CD4-positive, alpha-beta memory T cell (primary cell): Measurements from ENCODE around the gene MVB12A. TPM values are rescaled to one million over a fixed set of nuclear protein-coding genes. Genes with fewer than 3 reads are reported as not detected.

ENCODE experiments used
- CTCF ChIA-PET: fragments of 350-600 bp; sonication (Branson Sonifier 250); formaldehyde crosslinking; loops from one replicate; lab custom pipeline; 2021; ENCODE audit warnings: inconsistent platforms; ENCODE audit not compliant: partially characterized antibody; lab: Charles Lee
- POLR2A ChIA-PET: fragments of 350-600 bp; sonication (Branson Sonifier 250); formaldehyde crosslinking; loops from one replicate; lab custom pipeline; 2021; ENCODE audit not compliant: partially characterized antibody; lab: Charles Lee
- DNase-seq, 5 donors: peaks; one replicate each; pipeline versions ENCODE4 v3.0.0 to v3.0.0-alpha.2; 2020 to 2022; ENCODE audit warnings: mixed read lengths in 1 of 5
- H3K27ac ChIP-seq: one replicate; pipeline ENCODE4 v1.7.0; 2013; ENCODE audit warnings: low read depth, low read length
- H3K27me3 ChIP-seq: 2 replicates; pipeline ENCODE4 v1.7.0; 2013; ENCODE audit warnings: mild to moderate bottlenecking, low read length, moderate library complexity; ENCODE audit not compliant: insufficient read depth
- H3K36me3 ChIP-seq: 2 replicates; pipeline ENCODE4 v1.7.0; 2013; ENCODE audit warnings: mild to moderate bottlenecking, low read length, moderate library complexity; ENCODE audit not compliant: insufficient read depth
- H3K4me1 ChIP-seq: 2 replicates; pipeline ENCODE4 v1.7.0; 2013; ENCODE audit warnings: mild to moderate bottlenecking, low read length, moderate library complexity; ENCODE audit not compliant: insufficient read depth
- H3K4me3 ChIP-seq, 2 donors: one replicate each; pipeline ENCODE4 v1.7.0; 2013; ENCODE audit warnings: low read length in 2 of 2, mild to moderate bottlenecking in 1 of 2
- H3K9me3 ChIP-seq, 2 donors: one replicate each; pipeline ENCODE4 v1.7.0; 2013; ENCODE audit warnings: low read length in 2 of 2, control low read depth in 1 of 2; ENCODE audit not compliant: control insufficient read depth in 1 of 2
- H3K27ac Mint-ChIP-seq, 7 donors: one replicate each; pipeline ENCODE4 v1.8.0; 2020 to 2021; ENCODE audit warnings: mixed read lengths in 7 of 7, mild to moderate bottlenecking in 6 of 7, inconsistent platforms in 3 of 7, moderate library complexity in 3 of 7
- H3K27me3 Mint-ChIP-seq, 2 donors: one replicate each; pipeline ENCODE4 v1.8.0; 2020 to 2021; ENCODE audit warnings: mixed read lengths in 2 of 2
- H3K36me3 Mint-ChIP-seq, 2 donors: one replicate each; pipeline ENCODE4 v1.8.0; 2020 to 2021; ENCODE audit warnings: mixed read lengths in 2 of 2, inconsistent platforms in 1 of 2, mild to moderate bottlenecking in 1 of 2
- H3K4me1 Mint-ChIP-seq, 4 donors: one replicate each; pipeline ENCODE4 v1.8.0; 2020 to 2021; ENCODE audit warnings: mixed read lengths in 4 of 4, mild to moderate bottlenecking in 1 of 4
- H3K4me3 Mint-ChIP-seq, 8 donors: one replicate each; pipeline ENCODE4 v1.8.0; 2020 to 2021; ENCODE audit warnings: mixed read lengths in 8 of 8, mild to moderate bottlenecking in 7 of 8, moderate library complexity in 6 of 8, inconsistent platforms in 3 of 8
- H3K9me3 Mint-ChIP-seq, 8 donors: one replicate each; pipeline ENCODE4 v1.8.0; 2020 to 2021; ENCODE audit warnings: mixed read lengths in 8 of 8, mild to moderate bottlenecking in 5 of 8, inconsistent platforms in 3 of 8, moderate library complexity in 1 of 8
- intact Hi-C: fragments of 100-400 bp; cut with micrococcal nuclease; formaldehyde crosslinking; loops from one replicate; pipeline ENCODE4 v1.15.1; 2023
- polyA plus RNA-seq, 2 donors: library from polyadenylated mRNA; unstranded; fragments of 300-500 nt; fragmentation: Illumina TruSeq; gene quantifications; one replicate each; pipeline ENCODE4 v1.2.3, GENCODE V29; 2021
- total RNA-seq, 2 experiments: library from RNA; stranded (reverse); gene quantifications; one replicate each; pipeline ENCODE4 v1.2.3, GENCODE V29; 2021

MVB12A gene
- total and polyA plus RNA-seq, 4 experiments from 2014 or later, result 29.5 to 38.0 (median 34.0) TPM

DNA sequence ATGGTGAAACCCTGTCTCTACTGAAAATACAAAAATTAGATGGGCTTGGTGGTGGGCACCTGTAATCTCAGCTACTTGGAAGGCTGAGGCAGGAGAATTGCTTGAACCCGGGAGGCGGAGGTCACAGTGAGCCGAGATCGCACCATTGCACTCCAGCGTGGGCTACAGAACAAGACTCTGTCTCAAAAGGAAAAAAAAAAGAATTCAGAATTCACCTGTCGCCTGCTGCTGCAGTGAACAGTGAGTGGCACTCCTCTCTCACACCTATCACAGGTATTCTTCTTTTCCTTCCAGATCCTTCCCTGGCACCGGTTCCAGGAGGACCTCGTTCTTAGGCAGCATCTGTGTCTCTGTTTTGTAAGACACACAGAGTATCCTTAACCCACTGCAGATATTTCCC lies 5.8 kb upstream of the MVB12A start:
- H3K36me3 Mint-ChIP-seq, result peaks cover 10 to 28% of the 10 kb centered on the region in 2 donors
- ChIA-PET CTCF (no interaction called here), POLR2A (no interaction called here)
- Histone ChIP-seq H3K4me1 (peaks cover 3% of the 10 kb centered on the region), H3K36me3 (peaks cover 30% of the 10 kb centered on the region), H3K4me3 (no peak overlapping the region), H3K27me3 (no peaks in the 10 kb centered on the region), H3K27ac (no peak overlapping the region), H3K9me3 (no peaks in the 10 kb centered on the region)
- H3K4me3 Mint-ChIP-seq, result no peak overlapping the region
- intact Hi-C loops, result no loop called here
- H3K27ac Mint-ChIP-seq, result no peak overlapping the region
- peaks cover 2 to 12% (median 3%) of the 10 kb centered on the region in 4 donors for H3K4me1 Mint-ChIP-seq
- H3K9me3 Mint-ChIP-seq, result no peaks in the 10 kb centered on the region
- no peaks in the 10 kb centered on the region for H3K27me3 Mint-ChIP-seq
- DNase-seq, result no peak

GRCh38 chr19:17415121-17415520 lies 4.7 kb upstream of the MVB12A start:
- intact Hi-C loops, result no loop called here
- no peak for DNase-seq
- CTCF ChIA-PET, result interaction anchor here (1.2 kb wide), 1 partner anchor 9 kb away, joined by 3 read pairs; the partner anchor contains the start of gene BST2
- Histone ChIP-seq H3K27ac (no peak overlapping the region), H3K9me3 (no peaks in the 10 kb centered on the region), H3K36me3 (peaks cover 30% of the 10 kb centered on the region), H3K4me1 (peaks cover 8% of the 10 kb centered on the region), H3K27me3 (no peaks in the 10 kb centered on the region), H3K4me3 (no peak overlapping the region)
- H3K36me3 Mint-ChIP-seq, result peaks cover 10 to 34% of the 10 kb centered on the region in 2 donors
- H3K4me1 Mint-ChIP-seq, result peaks cover 7 to 19% (median 9%) of the 10 kb centered on the region in 4 donors
- POLR2A ChIA-PET, result interaction anchor here (1.6 kb wide), 1 partner anchor 10 kb away, joined by 5 read pairs; the partner anchor contains the start of gene BST2
- no peaks in the 10 kb centered on the region for H3K9me3 Mint-ChIP-seq
- no peak overlapping the region for H3K4me3 Mint-ChIP-seq
- no peak overlapping the region for H3K27ac Mint-ChIP-seq
- H3K27me3 Mint-ChIP-seq, result no peaks in the 10 kb centered on the region

- Mint-ChIP-seq H3K27ac (peak overlapping the region in 2 of 7 donors; percentile 91 to 96), H3K4me3 (peak overlapping the region in 7 of 8 donors; percentile 92 to 97 (median 95)), H3K27me3 (no peaks in the 10 kb centered on the region), H3K9me3 (no peaks in the 10 kb centered on the region), H3K36me3 (peaks cover 6 to 24% of the 10 kb centered on the region in 2 donors), H3K4me1 (peaks cover 13 to 26% (median 16%) of the 10 kb centered on the region in 4 donors)
- CTCF ChIA-PET, result interaction anchor here (1.0 to 2.9 kb wide), 7 partner anchors 8 to 154 kb away, joined by 3 to 15 read pairs (median 4); partner anchors contain the start of genes BST2, CCDC194 and USHBP1
- H3K36me3 ChIP-seq, result peaks cover 10% of the 10 kb centered on the region
- H3K9me3 ChIP-seq, result no peaks in the 10 kb centered on the region
- peak overlapping the region; percentile 67 for H3K27ac ChIP-seq
- intact Hi-C loops, result loop anchor here (1.0 kb wide), 2 partner anchors 13 to 151 kb away; partner anchors contain the start of genes BABAM1 and BST2
- no peak for DNase-seq
- POLR2A ChIA-PET, result interaction anchor here (0.9 to 3.5 kb wide), 9 partner anchors 14 to 110 kb away, joined by 3 to 87 read pairs (median 5); partner anchors contain the start of genes BST2, CCDC194, DDA1 and PGLS
- H3K4me1 ChIP-seq, result peaks cover 17% of the 10 kb centered on the region
- H3K27me3 ChIP-seq, result no peaks in the 10 kb centered on the region
- H3K4me3 ChIP-seq, result no peak overlapping the region
These were observed 1.1 kb upstream of the MVB12A start for GRCh38 chr19:17418710-17419109.

DNA sequence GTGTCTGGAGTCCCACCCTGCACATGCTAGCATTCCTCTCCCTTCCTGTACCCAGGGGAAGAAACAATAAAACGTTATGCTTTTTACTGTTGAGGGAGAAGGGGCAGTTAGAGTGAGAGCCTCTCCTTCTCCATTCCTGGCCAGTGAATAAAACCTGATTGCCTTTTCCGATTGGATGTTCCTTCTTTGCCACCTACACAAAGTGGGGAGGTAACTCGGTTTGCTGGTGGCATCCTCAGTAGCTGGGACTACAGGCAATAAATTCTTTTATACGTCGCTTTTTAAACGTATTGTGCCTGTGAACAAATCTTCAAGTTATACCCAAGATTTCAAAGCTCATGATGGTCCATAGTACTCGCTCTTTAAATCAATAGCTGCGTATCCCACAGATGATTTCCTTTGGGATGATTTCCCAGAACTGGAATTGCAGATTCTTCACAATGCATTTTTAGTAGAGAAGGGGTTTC lies 660 bp upstream of the MVB12A start:
- Mint-ChIP-seq H3K27ac (peak overlapping the region; percentile 91 to 96 (median 93)), H3K4me3 (peak overlapping the region; percentile 91 to 97 (median 94)), H3K9me3 (no peaks in the 10 kb centered on the region), H3K27me3 (no peaks in the 10 kb centered on the region), H3K4me1 (peaks cover 13 to 26% (median 16%) of the 10 kb centered on the region in 4 donors), H3K36me3 (peaks cover 6 to 24% of the 10 kb centered on the region in 2 donors)
- Histone ChIP-seq H3K9me3 (no peaks in the 10 kb centered on the region), H3K36me3 (peaks cover 7% of the 10 kb centered on the region), H3K4me1 (peaks cover 17% of the 10 kb centered on the region), H3K4me3 (peak overlapping the region; percentile 19 to 92), H3K27me3 (no peaks in the 10 kb centered on the region), H3K27ac (peak overlapping the region; percentile 67)
- ChIA-PET POLR2A (interaction anchor here (0.5 to 3.5 kb wide), 27 partner anchors 10 to 862 kb away, joined by 3 to 87 read pairs (median 4); partner anchors contain the start of genes ANO8, BABAM1, BST2 and CCDC194), CTCF (interaction anchor here (0.7 to 2.9 kb wide), 13 partner anchors 9 to 155 kb away, joined by 3 to 15 read pairs (median 4); partner anchors contain the start of genes BST2, CCDC194, DDA1 and USHBP1)
- DNase-seq, result no peak
- intact Hi-C loops, result loop anchor here (1.0 kb wide), 2 partner anchors 14 to 152 kb away; partner anchors contain the start of genes BABAM1 and BST2

GRCh38 chr19:17420475-17420924 lies 653 bp downstream of the MVB12A start:
- Mint-ChIP-seq H3K36me3 (peaks cover 6 to 14% of the 10 kb centered on the region in 2 donors), H3K4me1 (peaks cover 13 to 26% (median 16%) of the 10 kb centered on the region in 4 donors), H3K27me3 (no peaks in the 10 kb centered on the region), H3K27ac (peak overlapping the region; percentile 42 to 91 (median 82)), H3K9me3 (no peaks in the 10 kb centered on the region), H3K4me3 (peak overlapping the region; percentile 79 to 96 (median 90))
- peak in 1 of 5 donors; percentile 18 for DNase-seq
- POLR2A ChIA-PET, result interaction anchor here (1.1 to 3.5 kb wide), 10 partner anchors 13 to 1151 kb away, joined by 3 to 87 read pairs (median 7); partner anchors contain the start of genes ANO8, BST2, DDA1 and JUND
- Histone ChIP-seq H3K9me3 (no peaks in the 10 kb centered on the region), H3K27ac (peak overlapping the region; percentile 67), H3K4me3 (peak overlapping the region; percentile 69 to 92), H3K27me3 (no peaks in the 10 kb centered on the region), H3K4me1 (peaks cover 17% of the 10 kb centered on the region), H3K36me3 (no peaks in the 10 kb centered on the region)
- intact Hi-C loops, result no loop called here
- CTCF ChIA-PET, result interaction anchor here (1.2 to 2.9 kb wide), 4 partner anchors 15 to 31 kb away, joined by 4 to 15 read pairs (median 10); partner anchors contain the start of genes BST2 and CCDC194

DNA sequence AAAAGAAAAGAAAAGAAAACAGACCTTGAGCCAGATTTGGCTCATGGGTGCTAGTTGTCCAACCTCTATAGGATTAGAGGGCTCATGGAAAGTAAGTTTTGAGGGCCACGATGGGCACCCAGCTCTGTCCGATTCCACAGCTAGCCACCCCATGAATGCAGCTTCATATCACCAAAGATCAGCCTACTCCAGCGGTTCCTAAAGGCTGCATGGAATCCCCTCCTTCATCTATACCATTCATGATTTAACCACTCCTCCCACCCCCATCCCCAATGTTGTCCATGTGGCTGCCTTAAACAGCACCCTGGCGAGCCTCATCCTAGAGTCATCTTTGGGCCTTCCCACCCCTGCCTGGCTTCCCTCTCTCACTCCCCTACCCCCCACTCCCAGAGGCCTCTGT lies 2.1 kb downstream of the MVB12A start:
- Histone ChIP-seq H3K27ac (no peak overlapping the region), H3K4me3 (no peak overlapping the region), H3K9me3 (no peaks in the 10 kb centered on the region), H3K36me3 (no peaks in the 10 kb centered on the region), H3K4me1 (peaks cover 17% of the 10 kb centered on the region), H3K27me3 (no peaks in the 10 kb centered on the region)
- Mint-ChIP-seq H3K27ac (no peak overlapping the region), H3K4me3 (peak overlapping the region in 1 of 8 donors; percentile 13), H3K27me3 (no peaks in the 10 kb centered on the region), H3K36me3 (peaks cover 6 to 10% of the 10 kb centered on the region in 2 donors), H3K4me1 (peaks cover 11 to 26% (median 16%) of the 10 kb centered on the region in 4 donors), H3K9me3 (no peaks in the 10 kb centered on the region)
- intact Hi-C loops, result no loop called here
- DNase-seq, result no peak
- POLR2A ChIA-PET, result no interaction called here
- CTCF ChIA-PET, result interaction anchor here (0.5 to 2.9 kb wide), 4 partner anchors 26 to 77 kb away, joined by 3 to 15 read pairs (median 4); partner anchors contain the start of gene CCDC194
